Heart left ventricle (tissue), 16 donors: Measurements from ENCODE around the gene CDH6. TPM values are rescaled to one million over a fixed set of nuclear protein-coding genes. Genes with fewer than 3 reads are reported as not detected.

Source experiments
- ATAC-seq, 4 donors: fragments of 200-7000 bp; cut with Tn5 transposase; one replicate each; pipeline ENCODE4 v1.9.1; 2020 to 2022; ENCODE audit warnings: moderate library complexity in 4 of 4, mild to moderate bottlenecking in 3 of 4, moderate number of reproducible peaks in 1 of 4
- DNase-seq, 5 donors: peaks; one replicate each; pipeline ENCODE4 v3.0.0-alpha.2; 2020
- H3K27ac ChIP-seq, 12 donors: fragments of 200-600 bp; sonication (generic) in 4 of 12; one replicate each; pipeline versions ENCODE4 v1.5.0 to v1.8.0; 2016 to 2022; ENCODE audit warnings: mild to moderate bottlenecking in 2 of 12
- H3K27me3 ChIP-seq, 9 donors: fragments of 200-600 bp; sonication (generic) in 2 of 9; one replicate each; pipeline versions ENCODE4 v1.5.1 to v1.8.0; 2016 to 2022; ENCODE audit warnings: mild to moderate bottlenecking in 3 of 9
- H3K36me3 ChIP-seq, 9 donors: fragments of 200-600 bp; sonication (generic) in 2 of 9; one replicate each; pipeline versions ENCODE4 v1.5.0 to v1.8.0; 2018 to 2022; ENCODE audit warnings: mild to moderate bottlenecking in 2 of 9
- H3K4me1 ChIP-seq, 12 donors: fragments of 200-600 bp; sonication (generic) in 4 of 12; one replicate each; pipeline versions ENCODE4 v1.5.0 to v1.8.0; 2016 to 2022; ENCODE audit warnings: mild to moderate bottlenecking in 3 of 12
- H3K4me3 ChIP-seq, 12 donors: fragments of 200-600 bp; sonication (generic) in 4 of 12; one replicate each; pipeline versions ENCODE4 v1.5.0 to v1.8.0; 2017 to 2022; ENCODE audit warnings: mild to moderate bottlenecking in 9 of 12, moderate library complexity in 4 of 12
- H3K9me3 ChIP-seq, 12 donors: fragments of 200-600 bp; sonication (generic) in 4 of 12; one replicate each; pipeline versions ENCODE4 v1.5.0 to v1.8.0; 2016 to 2022; ENCODE audit warnings: mild to moderate bottlenecking in 1 of 12
- CTCF ChIP-seq, 12 donors: fragments of 200-600 bp; sonication (generic) in 4 of 12; IDR thresholded peaks; one replicate each; pipeline versions ENCODE4 v1.5.0 to v1.8.0; 2018 to 2022; ENCODE audit warnings: antibody characterized with exemption in 12 of 12, mild to moderate bottlenecking in 5 of 12
- POLR2A ChIP-seq, 2 donors: fragments of 450-650 bp; IDR thresholded peaks; one replicate each; pipeline ENCODE4 v1.6.1; 2017; ENCODE audit warnings: antibody characterized with exemption in 2 of 2, mild to moderate bottlenecking in 2 of 2, moderate library complexity in 2 of 2
- WGBS, 4 donors: extraction: QIAGEN DNeasy Blood & Tissue Kit in 2 of 4; methylation state at CpG; one replicate each; pipeline versions ENCODE4 v1.1.5 to v1.1.7; 2013 to 2018; 5-methylcytosine and 5-hydroxymethylcytosine counted together
- intact Hi-C, 10 donors: fragments of 100-400 bp; cut with DNase I; formaldehyde crosslinking; loops; one replicate each; pipeline versions ENCODE4 v1.11.1 to v1.14.2; 2022
- polyA plus RNA-seq, 2 donors: library from polyadenylated mRNA; stranded (reverse); fragments of 200-250 nt; gene quantifications; one replicate each; pipeline ENCODE4 v1.2.3, GENCODE V29; 2013
- total RNA-seq, 9 donors: library from RNA; depleted of rRNA in 2 of 9; stranded (reverse); fragments of >200 nt in 2 of 9; fragmentation: NEBNext Ultra II Directional in 3 of 9; extraction: Animal tissue kit (Norgen Biotek cat#: 25700) in 3 of 9; gene quantifications; one replicate each; pipeline versions ENCODE4 v1.1.0 to v1.2.4, GENCODE V29; 2016 to 2023
- donor health status: ischemic (EF 13 %, LVEDD 7.1; RV severe dilation, severe dysfunction).
- donor health status: healthy with polysubstance abuse.
- donor health status: DM: no; HTN: yes; CAD: no.
- donor health status: DM: no; HTN: no; CAD: no.
- donor health status: ischemic (EF 25% LVEDD 6.9; RV normal size, moderate dysfunction).
- donor health status: ischemic (EF 25% LVEDD 5.7; RV mildly dilated, moderate dysfunction).
- donor health status: healthy.
- donor health status: DM: yes; HTN: yes; CAD: no.
- donor health status: ischemic (EF 35%, LVEDD 5.7; RV mildly dilated, moderate dysfunction).
- donor health status: nonischemic (EF 11% LVEDD 7.7; RV severe dilation, severe dysfunction).
- donor health status: DM: yes; HTN: yes; CAD: no.
- donor health status: PGD.
- donor health status: ischemic (EF 29% LVEDD 5.4; RV normal size, mild dysfunction).
- donor health status: nonischemic (EF 23%, LVEDD 6.1; RV moderate dilation, normal function).

Gene CDH6
- total and polyA plus RNA-seq, 11 donors: 0.83 to 5.4 (median 3.1) TPM

DNA sequence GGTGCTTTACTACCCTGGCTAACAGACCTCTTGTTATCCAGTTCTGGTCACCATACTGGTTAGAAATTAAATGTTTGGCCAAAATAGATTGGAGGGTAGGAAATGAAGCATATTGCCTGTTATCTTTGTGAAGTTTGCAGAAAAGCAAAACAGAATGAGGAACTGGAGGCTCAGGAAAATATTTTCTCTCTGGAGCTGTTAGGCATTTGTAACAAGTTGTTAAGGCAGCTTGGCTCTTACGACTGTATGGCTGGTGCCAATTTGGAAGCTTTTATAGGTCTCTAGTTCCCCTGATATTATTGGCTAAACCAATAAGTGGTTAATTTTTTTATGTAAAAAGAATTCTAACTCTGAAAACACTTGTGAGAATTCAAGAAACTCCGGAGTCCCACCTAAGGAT, 35.8 kb downstream of the CDH6 start:
- intact Hi-C loops: loop anchor here in 2 of 10 donors (2.0 to 5.0 kb wide), 2 partner anchors 37 to 424 kb away; partner anchors contain the start of gene CDH6 (in 1 of the 2)
- 47 to 52% (median 49%) methylated on average over 2 of the region's 2 CpGs for WGBS, 4 donors
- peak overlapping the region in 2 of 12 donors; percentile 3 to 20 for H3K27ac ChIP-seq
- no peak for DNase-seq
- H3K4me1 ChIP-seq: peaks cover 0 to 32% (median 7%) of the 10 kb centered on the region in 12 donors
- H3K4me3 ChIP-seq: no peak overlapping the region
- ATAC-seq: no peak
- H3K27me3 ChIP-seq: no peaks in the 10 kb centered on the region
- H3K36me3 ChIP-seq: no peaks in the 10 kb centered on the region
- H3K9me3 ChIP-seq: no peaks in the 10 kb centered on the region
- no peak for TF ChIP-seq POLR2A (IDR thresholded peaks at IDR 0.05)
- no peak for TF ChIP-seq CTCF (IDR thresholded peaks at IDR 0.05)

DNA sequence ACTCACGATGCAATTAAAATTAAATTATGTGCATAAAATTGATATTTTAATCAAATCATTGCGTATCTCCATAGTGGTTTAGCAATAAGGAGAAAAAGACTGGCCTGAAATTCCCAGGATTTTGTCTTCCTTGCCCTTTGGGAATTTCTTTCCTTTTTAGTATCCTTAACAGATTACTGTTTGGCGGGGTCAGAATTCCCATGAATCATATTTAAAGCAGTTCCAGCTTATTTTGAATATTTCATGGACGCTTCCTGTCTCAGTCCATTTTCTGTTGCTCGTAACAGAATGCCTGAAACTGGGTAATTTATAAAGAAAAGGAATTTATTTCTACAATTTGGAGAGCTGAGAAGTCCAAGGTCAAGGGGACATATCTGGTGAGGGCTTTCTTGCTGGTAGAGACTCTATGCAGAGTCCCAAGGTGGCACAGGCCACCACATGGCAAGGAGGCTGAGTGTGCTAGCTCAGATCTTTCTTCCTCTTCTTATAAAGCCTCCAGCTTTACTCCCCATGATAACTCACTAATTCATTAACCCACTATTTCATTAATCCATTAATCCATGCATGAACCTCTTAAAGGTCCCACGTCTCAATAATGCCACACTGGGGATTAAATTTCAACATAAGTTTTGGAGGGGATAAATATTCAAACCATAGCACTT, 37.8 kb downstream of the CDH6 start:
- Histone ChIP-seq H3K9me3 (no peaks in the 10 kb centered on the region), H3K36me3 (no peaks in the 10 kb centered on the region), H3K27ac (peak overlapping the region in 11 of 12 donors; percentile 11 to 65 (median 42)), H3K27me3 (no peaks in the 10 kb centered on the region), H3K4me1 (peaks cover 0 to 32% (median 7%) of the 10 kb centered on the region in 12 donors), H3K4me3 (no peak overlapping the region)
- no peak for TF ChIP-seq POLR2A (IDR thresholded peaks at IDR 0.05)
- no peak for TF ChIP-seq CTCF (IDR thresholded peaks at IDR 0.05)
- 61 to 76% (median 68%) methylated on average over 6 of the region's 6 CpGs for WGBS, 4 donors
- DNase-seq: no peak
- peak in 3 of 4 donors; percentile 33 to 55 (median 50) for ATAC-seq
- intact Hi-C loops: loop anchor here in 8 of 10 donors (5.0 to 10.0 kb wide), 3 partner anchors 427 to 829 kb away; no protein-coding TSS in a partner anchor

DNA sequence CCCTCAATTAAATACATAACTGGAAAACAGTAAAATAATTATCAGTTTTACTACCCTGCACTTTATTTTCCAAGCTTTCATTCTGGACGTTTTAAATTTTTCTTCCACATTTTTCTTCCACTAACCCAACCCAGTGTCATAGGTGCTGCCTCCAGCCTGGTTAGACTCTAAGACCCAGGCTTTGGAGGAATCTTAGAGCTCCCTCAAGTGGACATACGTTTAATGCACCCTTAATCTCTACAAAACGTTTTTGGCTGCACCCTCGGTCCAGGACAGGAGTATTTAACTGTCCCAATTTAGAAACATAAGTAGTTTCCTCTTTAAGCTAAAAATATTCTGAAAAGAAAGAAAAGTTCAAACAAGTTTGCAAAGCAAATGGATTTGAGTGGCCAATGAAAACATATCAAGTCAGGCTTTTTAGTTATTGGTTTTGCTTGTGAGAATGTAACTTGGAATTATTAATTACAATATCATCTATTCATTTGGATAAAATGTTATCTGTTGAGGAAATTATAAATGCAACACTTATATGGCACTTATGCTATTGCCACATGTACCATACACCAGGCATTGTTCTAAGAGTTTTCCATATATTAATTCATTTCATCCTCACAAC, 38.9 kb downstream of the CDH6 start:
- 0 to 3% (median 1%) methylated on average over 4 of the region's 4 CpGs for WGBS, 4 donors
- Histone ChIP-seq H3K36me3 (no peaks in the 10 kb centered on the region), H3K4me1 (peaks cover 0 to 32% (median 7%) of the 10 kb centered on the region in 12 donors), H3K27me3 (no peaks in the 10 kb centered on the region), H3K27ac (peak overlapping the region in 3 of 12 donors; percentile 24 to 53 (median 48)), H3K4me3 (no peak overlapping the region), H3K9me3 (no peaks in the 10 kb centered on the region)
- ATAC-seq (peak; percentile 78 to 92 (median 90)), DNase-seq (peak in 4 of 5 donors; percentile 31 to 50 (median 38))
- intact Hi-C loops: loop anchor here in 9 of 10 donors (2.0 to 10.0 kb wide), 4 partner anchors 426 to 830 kb away; no protein-coding TSS in a partner anchor
- TF ChIP-seq CTCF (IDR thresholded peaks at IDR 0.05) (peak; percentile 51 to 77 (median 65)), POLR2A (IDR thresholded peaks at IDR 0.05) (no peak)

- intact Hi-C loops: loop anchor here in 3 of 10 donors (10.0 kb wide), 1 partner anchor 431 kb away; no protein-coding TSS in a partner anchor
- 66 to 74% (median 69%) methylated on average over 3 of the region's 3 CpGs for WGBS, 4 donors
- Histone ChIP-seq H3K36me3 (no peaks in the 10 kb centered on the region), H3K27me3 (no peaks in the 10 kb centered on the region), H3K4me1 (peaks cover 0 to 15% (median 2%) of the 10 kb centered on the region in 12 donors), H3K9me3 (no peaks in the 10 kb centered on the region), H3K4me3 (no peak overlapping the region), H3K27ac (no peak overlapping the region)
- TF ChIP-seq POLR2A (IDR thresholded peaks at IDR 0.05) (no peak), CTCF (IDR thresholded peaks at IDR 0.05) (no peak)
- ATAC-seq (no peak), DNase-seq (no peak)
Measured at GRCh38 chr5:31235381-31235780, 41.9 kb downstream of the CDH6 start.
